ENCODE measurements around the gene PI4K2B.
"Not testable (repeated sequence)": the region's sequence is repeated elsewhere in the genome, so short reads cannot be mapped to it uniquely, and the experiment has no call there.

PI4K2B gene

GRCh38 chr4:25308306-25308705, 74.5 kb downstream of the PI4K2B start:
- DNase-seq = no peak

GRCh38 chr4:25308761-25309160, 74.9 kb downstream of the PI4K2B start:
- DNase-seq = no peak

- no peak for DNase-seq
Measured at GRCh38 chr4:25310066-25310802, 76.4 kb downstream of the PI4K2B start.

- no peak for DNase-seq
Measured at GRCh38 chr4:25310803-25311166, 77.0 kb downstream of the PI4K2B start.

- DNase-seq = peak; percentile 71 to 90 (median 83)
Measured at GRCh38 chr4:25312496-25313200, 78.8 kb downstream of the PI4K2B start, which contains the start of gene ZCCHC4. ZCCHC4 (plus strand) TSS chr4:25312774; CDS start chr4:25312810, 36 bp downstream.

GRCh38 chr4:25313201-25313895, 79.5 kb downstream of the PI4K2B start:
- DNase-seq = no peak

GRCh38 chr4:25320336-25320735, 86.5 kb downstream of the PI4K2B start:
- no peak for DNase-seq

- no peak for DNase-seq
Measured at GRCh38 chr4:25320773-25321172, 86.9 kb downstream of the PI4K2B start.

GRCh38 chr4:25321703-25322102, 87.9 kb downstream of the PI4K2B start:
- no peak for DNase-seq

GRCh38 chr4:25328463-25328862, 94.6 kb downstream of the PI4K2B start:
- DNase-seq = not testable (repeated sequence)

All from activated naive CD4-positive, alpha-beta T cell (primary cell).